GM10266 (cell line): Measurements from ENCODE around the gene MMAB.

Experiments used
- DNase-seq: peaks from one replicate; pipeline ENCODE4 v3.0.0; 2012; ENCODE audit errors: extremely low spot score
- TF ChIP-seq, protein P1 (sequence below): IDR thresholded peaks from 2 replicates; pipeline ENCODE4 v1.5.1; 2012; ENCODE audit warnings: mild to moderate bottlenecking, low read depth; ENCODE audit not compliant: control insufficient read depth, insufficient read depth; ENCODE audit errors: missing control alignments

Gene MMAB

DNA sequence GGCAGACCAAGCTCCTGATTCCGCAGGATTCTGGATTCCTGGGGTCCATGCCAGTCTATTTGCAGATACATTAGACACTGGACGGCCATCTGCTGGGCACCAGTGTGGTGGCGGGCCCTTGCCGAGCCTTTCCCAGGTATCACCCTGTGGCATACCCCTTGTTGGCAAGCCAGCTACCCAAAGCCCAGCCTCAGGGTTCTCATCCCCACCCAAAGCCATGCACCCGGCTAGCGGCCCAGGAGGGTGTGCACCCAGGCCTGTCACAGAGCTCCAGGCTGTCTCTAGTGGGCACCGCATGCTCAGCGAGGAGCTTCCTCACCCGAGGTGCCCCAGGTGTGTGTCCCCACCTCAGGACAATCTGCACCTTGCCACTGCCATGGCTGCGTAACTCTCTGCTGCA lies 13.7 kb downstream of the MMAB start:
- no peak for DNase-seq
- TF ChIP-seq, protein P1, sequence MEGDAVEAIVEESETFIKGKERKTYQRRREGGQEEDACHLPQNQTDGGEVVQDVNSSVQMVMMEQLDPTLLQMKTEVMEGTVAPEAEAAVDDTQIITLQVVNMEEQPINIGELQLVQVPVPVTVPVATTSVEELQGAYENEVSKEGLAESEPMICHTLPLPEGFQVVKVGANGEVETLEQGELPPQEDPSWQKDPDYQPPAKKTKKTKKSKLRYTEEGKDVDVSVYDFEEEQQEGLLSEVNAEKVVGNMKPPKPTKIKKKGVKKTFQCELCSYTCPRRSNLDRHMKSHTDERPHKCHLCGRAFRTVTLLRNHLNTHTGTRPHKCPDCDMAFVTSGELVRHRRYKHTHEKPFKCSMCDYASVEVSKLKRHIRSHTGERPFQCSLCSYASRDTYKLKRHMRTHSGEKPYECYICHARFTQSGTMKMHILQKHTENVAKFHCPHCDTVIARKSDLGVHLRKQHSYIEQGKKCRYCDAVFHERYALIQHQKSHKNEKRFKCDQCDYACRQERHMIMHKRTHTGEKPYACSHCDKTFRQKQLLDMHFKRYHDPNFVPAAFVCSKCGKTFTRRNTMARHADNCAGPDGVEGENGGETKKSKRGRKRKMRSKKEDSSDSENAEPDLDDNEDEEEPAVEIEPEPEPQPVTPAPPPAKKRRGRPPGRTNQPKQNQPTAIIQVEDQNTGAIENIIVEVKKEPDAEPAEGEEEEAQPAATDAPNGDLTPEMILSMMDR, result no peak

DNA sequence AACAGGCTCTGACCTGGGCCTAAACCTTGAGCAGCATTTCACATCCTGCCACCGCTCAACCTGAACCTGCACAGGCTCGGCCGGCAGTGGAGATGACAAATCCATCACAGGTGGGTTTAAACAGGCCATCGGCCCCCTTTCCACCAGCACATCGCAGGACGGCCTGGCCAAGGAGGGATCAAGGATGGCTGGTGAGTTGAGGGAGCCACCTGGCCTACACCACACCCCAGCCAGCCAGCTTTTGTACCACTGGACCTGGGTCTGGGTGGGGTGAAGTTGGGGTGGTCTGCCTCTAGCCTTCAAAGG lies 14.2 kb downstream of the MMAB start:
- TF ChIP-seq, protein P1, result no peak
- DNase-seq, result no peak

DNA sequence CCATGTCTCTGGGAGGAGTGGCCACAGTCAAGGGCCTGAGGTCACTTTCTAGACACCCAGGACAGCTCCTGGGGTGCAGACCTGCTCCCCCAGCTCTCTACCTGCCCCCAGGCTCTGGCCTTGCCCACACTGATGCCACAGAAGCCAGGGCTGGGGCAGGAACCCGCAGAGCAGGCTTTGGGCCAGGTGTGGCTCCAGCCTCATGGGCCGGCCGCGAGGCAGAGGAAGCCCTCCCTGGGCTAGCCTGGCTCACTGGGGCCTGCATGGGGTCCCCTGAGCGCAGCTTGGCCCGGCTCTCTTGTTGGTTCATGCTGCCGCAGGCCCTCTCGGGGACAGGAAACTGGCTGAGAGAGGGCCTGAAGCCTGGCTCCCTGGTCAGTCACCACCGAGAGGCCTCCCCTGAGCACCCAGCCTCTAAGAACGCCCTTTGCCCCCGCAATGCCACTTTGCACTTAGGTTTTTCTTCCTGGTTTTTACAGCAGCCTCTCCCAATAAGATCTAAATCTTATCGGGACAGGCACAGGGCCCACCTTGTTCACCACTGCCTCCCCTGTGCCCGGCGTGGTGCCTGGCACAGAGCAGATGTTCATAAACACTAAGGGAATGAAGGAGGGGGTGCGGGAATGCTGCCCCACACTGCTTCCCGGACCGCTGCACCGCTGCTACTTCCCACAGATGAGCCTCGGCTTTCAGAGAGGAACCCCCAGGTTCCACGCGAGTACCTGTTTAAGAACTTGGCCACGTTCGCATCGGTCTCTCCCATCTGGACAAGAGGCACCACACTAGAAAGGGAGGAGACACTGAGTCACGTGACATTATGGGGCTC lies 14.7 kb downstream of the MMAB start:
- DNase-seq, result no peak
- TF ChIP-seq, protein P1, result no peak

DNA sequence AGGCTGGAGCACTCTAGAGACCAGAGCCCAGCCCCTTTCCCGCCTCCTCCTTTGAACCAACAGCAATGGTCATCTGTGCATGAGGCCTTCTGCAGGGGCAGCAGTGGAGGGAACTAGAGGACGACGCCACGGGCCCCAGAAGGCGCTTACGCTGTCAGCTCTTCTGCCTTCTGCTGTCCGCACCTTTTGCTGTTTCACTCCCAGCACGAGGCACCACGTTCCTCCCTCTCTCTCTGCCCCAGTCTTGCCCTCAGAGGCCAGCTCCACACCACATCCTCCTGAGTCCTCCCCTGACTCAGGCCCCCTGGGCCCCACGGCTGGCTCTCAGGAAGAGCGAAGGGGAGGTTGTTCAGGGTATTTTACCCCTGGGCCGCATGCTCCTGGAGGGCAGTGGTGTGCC lies 15.5 kb downstream of the MMAB start:
- TF ChIP-seq, protein P1, result no peak
- DNase-seq, result no peak

DNA sequence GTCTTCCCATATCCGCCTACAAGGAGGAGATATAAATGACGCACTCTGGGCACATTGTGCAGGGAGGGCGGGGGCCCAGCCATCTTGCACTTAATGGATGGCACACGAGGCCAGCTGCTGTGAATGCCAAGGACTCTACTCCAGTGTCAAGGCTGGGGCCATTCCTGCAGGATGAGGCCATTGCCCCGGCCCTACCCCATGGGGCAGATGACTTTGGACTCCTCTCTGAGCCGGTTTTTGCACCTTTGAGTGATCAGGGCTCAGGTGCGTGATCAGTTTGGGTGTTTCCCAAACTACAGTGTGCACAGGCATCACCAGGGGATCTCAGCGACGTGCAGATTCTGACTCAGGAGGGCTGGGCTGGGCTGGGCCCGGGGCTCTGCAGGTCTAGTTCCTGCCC lies 16.1 kb downstream of the MMAB start:
- no peak for DNase-seq
- TF ChIP-seq, protein P1, result no peak

DNA sequence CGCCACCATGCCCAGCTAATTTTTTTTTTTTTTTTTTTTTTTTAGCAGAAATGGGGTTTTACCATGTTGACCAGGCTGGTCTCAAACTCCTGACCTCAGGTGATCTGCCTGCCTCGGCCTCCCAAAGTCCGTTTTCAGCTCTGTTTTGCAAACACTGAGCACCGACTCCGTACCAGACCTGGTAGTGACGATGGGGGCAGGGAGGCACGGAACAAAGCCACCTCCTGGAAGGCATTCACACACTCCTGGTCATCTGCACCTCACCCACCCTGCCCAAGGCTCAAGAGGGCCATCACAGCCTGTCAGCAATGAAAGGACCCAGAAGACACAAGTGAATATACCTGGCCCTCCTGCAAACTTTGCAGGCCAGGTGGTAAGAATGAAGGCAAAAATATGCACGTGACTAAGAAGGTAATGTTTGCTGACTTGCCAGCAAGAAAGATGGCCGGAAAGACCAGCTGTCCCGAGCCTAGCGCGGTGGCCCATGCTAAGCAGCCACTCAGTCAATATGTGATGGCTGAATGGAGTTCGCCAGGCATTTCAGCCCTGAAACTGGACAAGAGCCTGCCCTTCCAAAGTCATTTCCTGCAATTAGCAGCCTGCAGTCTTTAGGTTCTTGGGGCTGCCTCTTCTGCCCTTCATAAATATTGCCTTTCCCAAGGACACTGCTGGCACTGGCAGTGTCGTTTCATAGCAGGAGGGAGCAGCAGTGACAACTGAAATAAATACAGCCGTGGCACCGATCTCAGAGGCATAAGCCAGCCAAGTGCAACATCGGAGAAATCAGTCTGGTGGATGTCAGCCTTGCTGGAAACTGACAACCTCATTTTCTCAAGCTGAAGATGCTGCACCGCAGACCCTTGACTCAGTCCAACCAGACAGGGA lies 17.6 kb downstream of the MMAB start:
- DNase-seq, result no peak
- TF ChIP-seq, protein P1, result no peak

DNA sequence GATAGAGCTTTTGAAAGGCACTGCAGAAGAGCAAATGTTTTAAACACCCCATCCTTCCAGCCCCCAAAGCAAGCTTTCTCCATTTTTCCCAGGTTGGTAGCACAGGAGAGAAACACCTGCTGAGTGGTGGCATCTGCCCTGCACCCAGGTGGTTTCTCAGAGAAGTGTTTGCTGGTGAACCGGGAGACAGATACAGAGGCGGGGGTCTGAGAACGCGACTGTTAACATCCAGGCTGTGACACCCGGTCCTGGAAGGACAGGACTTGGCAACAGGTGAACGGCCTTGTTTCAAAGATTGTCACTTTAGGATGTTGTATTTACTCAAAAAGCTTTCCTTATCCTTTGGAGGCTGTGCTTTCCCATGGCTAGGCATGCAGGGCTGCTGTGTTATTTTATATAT lies 18.5 kb downstream of the MMAB start:
- TF ChIP-seq, protein P1, result no peak
- DNase-seq, result no peak
